Hepatocyte (in vitro differentiated cells): ENCODE results near the gene EEF2K. TPM values are rescaled to one million over a fixed set of nuclear protein-coding genes. Genes with fewer than 3 reads are reported as not detected.

Source experiments
- DNase-seq: peaks from one replicate; pipeline ENCODE4 v3.0.0-alpha.2; 2016; ENCODE audit warnings: low spot score
- H2AFZ ChIP-seq: fragments of 200-600 bp; sonication (generic); 2 replicates; pipeline ENCODE4 v1.6.0; 2016; ENCODE audit warnings: antibody characterized with exemption, mild to moderate bottlenecking
- H3K27ac ChIP-seq: fragments of 200-600 bp; sonication (generic); 2 replicates; pipeline ENCODE4 v1.5.1; 2016; ENCODE audit warnings: mild to moderate bottlenecking
- H3K27me3 ChIP-seq: fragments of 200-600 bp; sonication (generic); 2 replicates; pipeline ENCODE4 v1.6.1; 2016
- H3K36me3 ChIP-seq: fragments of 200-600 bp; sonication (generic); replicated peaks from 2 replicates; pipeline ENCODE4 v1.5.1; 2016; ENCODE audit warnings: low read depth; ENCODE audit not compliant: insufficient read depth
- H3K4me1 ChIP-seq: fragments of 200-600 bp; sonication (generic); 2 replicates; pipeline ENCODE4 v1.5.1; 2016; ENCODE audit warnings: mild to moderate bottlenecking, moderate library complexity; ENCODE audit not compliant: insufficient read depth
- H3K4me2 ChIP-seq: fragments of 200-600 bp; sonication (generic); 2 replicates; pipeline ENCODE4 v1.6.0; 2016
- H3K4me3 ChIP-seq: fragments of 200-600 bp; sonication (generic); 2 replicates; pipeline ENCODE4 v1.5.1; 2016; ENCODE audit warnings: mild to moderate bottlenecking
- H3K79me2 ChIP-seq: fragments of 200-600 bp; sonication (generic); 2 replicates; pipeline ENCODE4 v1.6.0; 2017; ENCODE audit warnings: mild to moderate bottlenecking
- H3K9me2 ChIP-seq: fragments of 200-600 bp; sonication (generic); replicated peaks from 2 replicates; pipeline ENCODE4 v1.6.0; 2017; ENCODE audit warnings: mild to moderate bottlenecking; ENCODE audit not compliant: insufficient read depth
- H3K9me3 ChIP-seq: fragments of 200-600 bp; sonication (generic); 2 replicates; pipeline ENCODE4 v1.5.1; 2016; ENCODE audit warnings: low read depth, mild to moderate bottlenecking
- H4K20me1 ChIP-seq: fragments of 200-600 bp; sonication (generic); 2 replicates; pipeline ENCODE4 v1.6.0; 2016; ENCODE audit warnings: mild to moderate bottlenecking; ENCODE audit not compliant: insufficient read depth, poor library complexity, severe bottlenecking
- EZH2 ChIP-seq: fragments of 200-600 bp; sonication (generic); IDR thresholded peaks from 2 replicates; pipeline ENCODE4 v1.6.1; 2016; ENCODE audit warnings: antibody characterized with exemption, mild to moderate bottlenecking, borderline replicate concordance
- EZH2phosphoT487 ChIP-seq: fragments of 200-600 bp; sonication (generic); IDR thresholded peaks from one replicate; pipeline ENCODE4 v1.6.1; 2018; ENCODE audit warnings: antibody characterized with exemption, mild to moderate bottlenecking, low read depth, moderate library complexity; ENCODE audit not compliant: unreplicated experiment, severe bottlenecking
- WGBS: methylation state at CpG from one replicate; pipeline ENCODE4 v1.1.6; 2016; ENCODE audit warnings: low lambda C conversion rate; ENCODE audit errors: missing lambda C conversion rate; 5-methylcytosine and 5-hydroxymethylcytosine counted together
- polyA plus RNA-seq: library from polyadenylated mRNA; unstranded; fragments of >200 nt; fragmentation: Nextera tagmentation; extraction: Ambion mirVana; gene quantifications from 2 replicates; pipeline ENCODE4 v1.2.1, GENCODE V29; 2016
- total RNA-seq: library from RNA; depleted of rRNA; stranded (reverse); fragments of >200 nt; gene quantifications from 2 replicates; pipeline ENCODE4 v1.2.3, GENCODE V29; 2014
- TF ChIP-seq, protein P1 (sequence below): fragments of 200-600 bp; sonication (generic); IDR thresholded peaks from 2 replicates; pipeline ENCODE4 v1.5.1; 2016; ENCODE audit warnings: antibody characterized with exemption, mild to moderate bottlenecking; ENCODE audit not compliant: poor library complexity

EEF2K gene
- total and polyA plus RNA-seq, 2 experiments from 2014 or later: 7.9 to 15.1 TPM

GRCh38 chr16:22302776-22303363, 96.8 kb downstream of the EEF2K start:
- H3K4me2 ChIP-seq: no peak overlapping the region
- no peak for DNase-seq
- H3K9me2 ChIP-seq: no peaks in the 10 kb centered on the region
- TF ChIP-seq EZH2: no peak
- TF ChIP-seq, protein P1, sequence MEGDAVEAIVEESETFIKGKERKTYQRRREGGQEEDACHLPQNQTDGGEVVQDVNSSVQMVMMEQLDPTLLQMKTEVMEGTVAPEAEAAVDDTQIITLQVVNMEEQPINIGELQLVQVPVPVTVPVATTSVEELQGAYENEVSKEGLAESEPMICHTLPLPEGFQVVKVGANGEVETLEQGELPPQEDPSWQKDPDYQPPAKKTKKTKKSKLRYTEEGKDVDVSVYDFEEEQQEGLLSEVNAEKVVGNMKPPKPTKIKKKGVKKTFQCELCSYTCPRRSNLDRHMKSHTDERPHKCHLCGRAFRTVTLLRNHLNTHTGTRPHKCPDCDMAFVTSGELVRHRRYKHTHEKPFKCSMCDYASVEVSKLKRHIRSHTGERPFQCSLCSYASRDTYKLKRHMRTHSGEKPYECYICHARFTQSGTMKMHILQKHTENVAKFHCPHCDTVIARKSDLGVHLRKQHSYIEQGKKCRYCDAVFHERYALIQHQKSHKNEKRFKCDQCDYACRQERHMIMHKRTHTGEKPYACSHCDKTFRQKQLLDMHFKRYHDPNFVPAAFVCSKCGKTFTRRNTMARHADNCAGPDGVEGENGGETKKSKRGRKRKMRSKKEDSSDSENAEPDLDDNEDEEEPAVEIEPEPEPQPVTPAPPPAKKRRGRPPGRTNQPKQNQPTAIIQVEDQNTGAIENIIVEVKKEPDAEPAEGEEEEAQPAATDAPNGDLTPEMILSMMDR: no peak
- TF ChIP-seq EZH2phosphoT487: no peak
- H2AFZ ChIP-seq: no peak overlapping the region
- WGBS: 95% methylated on average over 12 of the region's 12 CpGs
- no peaks in the 10 kb centered on the region for H3K27me3 ChIP-seq
- no peaks in the 10 kb centered on the region for H3K36me3 ChIP-seq
- no peaks in the 10 kb centered on the region for H3K4me1 ChIP-seq
- H3K4me3 ChIP-seq: no peak overlapping the region
- H4K20me1 ChIP-seq: peaks cover 29% of the 10 kb centered on the region
- peaks cover 55% of the 10 kb centered on the region for H3K79me2 ChIP-seq
- no peaks in the 10 kb centered on the region for H3K9me3 ChIP-seq
- H3K27ac ChIP-seq: no peak overlapping the region

DNA sequence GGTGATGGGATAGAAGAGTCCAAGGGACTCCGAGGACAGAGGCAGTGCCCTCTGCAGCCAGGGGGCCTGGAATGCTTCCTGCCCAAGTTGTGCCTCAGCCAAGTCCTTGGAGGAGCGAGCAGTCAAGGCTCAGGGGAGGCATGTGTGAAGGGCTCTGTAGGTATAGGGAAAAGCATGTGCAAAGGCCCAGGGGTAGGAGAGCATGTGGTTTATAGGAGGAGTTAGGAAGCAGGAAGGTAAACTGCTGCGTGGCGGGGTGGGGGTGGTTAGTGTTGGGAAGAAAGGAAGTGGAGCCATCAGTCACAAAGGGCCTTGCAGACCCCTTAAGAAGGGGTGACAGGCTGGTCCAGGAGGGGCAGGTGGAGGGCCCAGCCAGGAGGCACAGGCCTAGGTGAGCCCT, 98.3 kb downstream of the EEF2K start:
- Histone ChIP-seq H3K27ac (no peak overlapping the region), H3K4me1 (no peaks in the 10 kb centered on the region), H3K9me3 (no peaks in the 10 kb centered on the region), H3K4me3 (no peak overlapping the region), H3K4me2 (no peak overlapping the region), H3K36me3 (no peaks in the 10 kb centered on the region), H3K79me2 (peaks cover 47% of the 10 kb centered on the region), H2AFZ (no peak overlapping the region), H4K20me1 (peaks cover 23% of the 10 kb centered on the region), H3K27me3 (no peaks in the 10 kb centered on the region), H3K9me2 (no peaks in the 10 kb centered on the region)
- 100% methylated on average over 4 of the region's 4 CpGs for WGBS
- no peak for TF ChIP-seq EZH2
- TF ChIP-seq, protein P1: no peak
- TF ChIP-seq EZH2phosphoT487: no peak
- no peak for DNase-seq

DNA sequence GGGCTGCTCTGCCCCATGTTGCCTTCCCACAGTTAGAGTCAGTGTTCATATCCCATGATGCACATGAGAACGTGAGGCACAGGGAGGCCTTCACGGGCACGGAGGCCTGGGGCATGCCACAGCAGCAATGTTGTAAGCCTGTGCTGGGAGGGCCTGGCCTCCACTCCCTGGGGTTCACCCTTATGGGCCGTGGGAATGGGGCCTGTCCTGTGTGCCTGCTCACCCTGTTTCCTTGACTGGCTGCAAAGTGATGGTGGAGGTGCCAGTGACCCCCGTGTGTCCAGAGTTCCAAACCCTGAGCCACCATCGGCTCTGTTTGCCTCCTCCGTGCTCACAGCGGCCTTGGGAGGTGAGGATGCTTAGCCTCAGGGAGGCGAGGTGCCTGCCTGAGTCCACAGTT, 100.7 kb downstream of the EEF2K start:
- no peaks in the 10 kb centered on the region for H3K9me3 ChIP-seq
- WGBS: 91% methylated on average over 9 of the region's 9 CpGs
- no peaks in the 10 kb centered on the region for H3K4me1 ChIP-seq
- TF ChIP-seq EZH2: no peak
- TF ChIP-seq, protein P1: no peak
- TF ChIP-seq EZH2phosphoT487: no peak
- H2AFZ ChIP-seq: no peak overlapping the region
- no peaks in the 10 kb centered on the region for H3K36me3 ChIP-seq
- H3K27me3 ChIP-seq: no peaks in the 10 kb centered on the region
- no peak overlapping the region for H3K4me3 ChIP-seq
- H3K27ac ChIP-seq: no peak overlapping the region
- H3K79me2 ChIP-seq: peaks cover 23% of the 10 kb centered on the region
- no peak for DNase-seq
- no peaks in the 10 kb centered on the region for H3K9me2 ChIP-seq
- H3K4me2 ChIP-seq: no peak overlapping the region
- peaks cover 7% of the 10 kb centered on the region for H4K20me1 ChIP-seq
